HuH-7 (cell line): ENCODE results near the gene PARPBP.
"Not testable (repeated sequence)": the region's sequence is repeated elsewhere in the genome, so short reads cannot be mapped to it uniquely, and the experiment has no call there.

Experiments used
- DNase-seq: peaks from one replicate; pipeline ENCODE4 v3.0.0; 2011; ENCODE audit warnings: low spot score

The PARPBP gene, protein sequence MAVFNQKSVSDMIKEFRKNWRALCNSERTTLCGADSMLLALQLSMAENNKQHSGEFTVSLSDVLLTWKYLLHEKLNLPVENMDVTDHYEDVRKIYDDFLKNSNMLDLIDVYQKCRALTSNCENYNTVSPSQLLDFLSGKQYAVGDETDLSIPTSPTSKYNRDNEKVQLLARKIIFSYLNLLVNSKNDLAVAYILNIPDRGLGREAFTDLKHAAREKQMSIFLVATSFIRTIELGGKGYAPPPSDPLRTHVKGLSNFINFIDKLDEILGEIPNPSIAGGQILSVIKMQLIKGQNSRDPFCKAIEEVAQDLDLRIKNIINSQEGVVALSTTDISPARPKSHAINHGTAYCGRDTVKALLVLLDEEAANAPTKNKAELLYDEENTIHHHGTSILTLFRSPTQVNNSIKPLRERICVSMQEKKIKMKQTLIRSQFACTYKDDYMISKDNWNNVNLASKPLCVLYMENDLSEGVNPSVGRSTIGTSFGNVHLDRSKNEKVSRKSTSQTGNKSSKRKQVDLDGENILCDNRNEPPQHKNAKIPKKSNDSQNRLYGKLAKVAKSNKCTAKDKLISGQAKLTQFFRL

DNA sequence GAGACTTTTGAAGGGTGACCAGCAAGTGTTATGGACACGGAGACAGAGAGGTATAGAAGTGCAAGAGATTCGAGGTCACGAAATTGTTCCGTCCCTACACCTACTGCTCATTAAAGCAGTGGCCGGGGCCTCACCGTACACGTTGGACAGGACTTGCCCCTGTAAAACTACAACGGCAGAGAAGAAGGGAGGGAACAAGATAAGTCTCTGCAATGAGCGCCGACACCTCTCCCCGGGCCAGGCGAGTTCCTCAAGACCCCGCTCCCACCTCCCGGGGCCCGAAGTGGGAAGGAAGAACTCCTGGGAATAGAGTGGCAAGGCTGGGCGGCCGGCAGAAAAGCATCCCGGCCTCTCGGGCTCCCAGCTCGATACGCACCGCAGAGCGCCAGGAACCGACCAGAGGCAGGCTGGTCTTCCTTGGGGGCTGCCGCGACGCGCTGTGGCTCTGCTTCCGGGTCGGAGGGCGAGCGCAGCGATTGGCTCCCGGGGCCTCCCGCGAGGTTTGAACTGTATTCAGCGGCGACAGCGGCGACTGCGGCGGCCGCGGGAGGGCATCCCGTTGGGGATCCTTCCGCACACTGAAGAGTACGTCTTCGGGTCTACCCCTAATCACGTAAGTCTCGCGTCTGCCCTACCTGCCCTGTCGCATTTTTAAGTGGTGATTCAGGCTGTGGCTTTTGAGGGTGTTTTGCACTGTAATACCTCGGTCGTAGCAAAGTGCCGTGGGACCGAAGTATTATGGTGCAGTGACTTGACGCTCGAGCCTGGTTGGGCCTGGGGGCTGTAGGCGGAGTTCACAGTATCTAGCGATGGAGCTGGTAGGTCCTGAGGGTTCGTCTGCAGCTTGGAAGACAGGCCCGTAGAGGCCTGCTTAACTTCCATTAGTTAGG, at the start of gene PARPBP, which contains the start of gene NUP37:
PARPBP (plus strand) TSS at position 510 of the 890 bp plus-strand sequence. CDS start 3,706 bp downstream, outside the sequence.
NUP37 (minus strand) TSS at position 441 of the 890 bp plus-strand sequence. CDS start 1,596 bp downstream, outside the sequence.
- peak; percentile 79 for DNase-seq

- not testable (repeated sequence) for DNase-seq
Measured at GRCh38 chr12:102072092-102072491, 47.9 kb upstream of the PARPBP start.

- no peak for DNase-seq
Measured at GRCh38 chr12:102080842-102081241, 39.1 kb upstream of the PARPBP start.

DNA sequence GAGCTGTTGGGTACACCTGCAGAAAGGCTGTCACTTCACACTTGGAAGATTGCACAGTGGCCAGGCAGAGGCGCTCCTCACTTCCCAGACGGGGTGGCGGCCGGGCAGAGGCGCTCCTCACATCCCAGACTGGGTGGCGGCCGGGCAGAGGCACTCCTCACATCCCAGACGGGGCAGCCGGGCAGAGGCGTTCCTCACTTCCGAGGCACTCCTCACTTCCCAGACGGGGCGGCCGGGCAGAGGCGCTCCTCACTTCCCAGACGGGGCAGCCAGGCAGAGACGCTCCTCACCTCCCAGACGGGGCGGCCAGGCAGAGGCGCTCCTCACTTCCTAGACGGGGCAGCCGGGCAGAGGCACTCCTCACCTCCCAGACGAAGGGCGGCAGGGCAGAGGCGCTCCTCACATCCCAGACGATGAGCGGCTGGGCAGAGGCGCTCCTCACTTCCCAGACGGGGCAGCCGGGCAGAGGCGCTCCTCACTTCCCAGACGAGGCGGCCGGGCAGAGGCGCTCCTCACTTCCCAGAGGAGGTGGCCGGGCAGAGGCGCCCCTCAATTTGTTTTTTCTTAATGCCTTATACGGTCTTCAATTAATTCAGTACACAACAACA, 30.7 kb upstream of the PARPBP start:
- DNase-seq: not testable (repeated sequence)

DNA sequence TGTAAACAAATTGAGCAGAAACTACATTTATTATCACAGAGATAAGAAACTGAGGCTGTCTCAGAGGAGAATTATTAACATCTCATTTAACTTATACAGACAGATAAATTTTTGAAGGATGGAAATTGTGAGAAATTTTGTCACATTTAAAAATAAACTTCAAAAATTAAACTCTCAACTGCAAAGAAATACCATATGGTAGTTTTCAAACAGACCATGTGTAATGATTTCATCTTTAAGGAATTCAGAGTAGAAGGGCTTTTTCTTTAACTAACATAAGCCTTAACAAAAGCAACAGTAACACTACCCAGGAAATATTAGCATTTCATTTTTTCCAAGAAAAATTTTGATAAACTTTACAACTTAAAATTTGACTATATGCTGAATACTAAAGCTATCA, 26.7 kb upstream of the PARPBP start:
- no peak for DNase-seq

DNA sequence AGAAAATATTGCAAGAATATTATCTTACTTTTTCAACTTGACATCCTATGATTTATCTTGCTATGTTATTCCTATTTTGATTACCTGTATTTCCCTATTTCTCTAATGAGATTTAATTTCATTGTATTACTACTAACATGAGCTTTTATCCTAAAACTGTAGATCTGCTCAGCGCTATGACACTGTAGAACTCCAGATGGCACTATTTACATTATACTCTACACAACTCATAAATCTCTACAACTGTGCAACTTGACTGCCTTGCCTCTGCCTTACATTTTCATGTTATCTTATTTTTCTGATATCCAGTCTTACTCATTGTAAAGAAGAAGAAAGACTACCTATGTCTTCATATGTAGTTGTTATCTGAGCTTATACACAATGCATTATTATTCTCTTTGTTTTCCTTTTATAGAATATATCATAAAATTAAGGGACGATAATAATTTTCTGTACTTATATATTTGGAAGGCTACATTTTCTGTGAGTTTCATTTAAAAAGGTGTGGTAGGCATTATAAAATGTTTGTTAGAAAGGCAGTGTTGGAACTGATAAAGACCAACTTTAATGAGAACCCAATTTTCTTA, 24.2 kb upstream of the PARPBP start:
- DNase-seq: peak; percentile 16

- no peak for DNase-seq
Measured at GRCh38 chr12:102096855-102097254, 23.1 kb upstream of the PARPBP start.

DNA sequence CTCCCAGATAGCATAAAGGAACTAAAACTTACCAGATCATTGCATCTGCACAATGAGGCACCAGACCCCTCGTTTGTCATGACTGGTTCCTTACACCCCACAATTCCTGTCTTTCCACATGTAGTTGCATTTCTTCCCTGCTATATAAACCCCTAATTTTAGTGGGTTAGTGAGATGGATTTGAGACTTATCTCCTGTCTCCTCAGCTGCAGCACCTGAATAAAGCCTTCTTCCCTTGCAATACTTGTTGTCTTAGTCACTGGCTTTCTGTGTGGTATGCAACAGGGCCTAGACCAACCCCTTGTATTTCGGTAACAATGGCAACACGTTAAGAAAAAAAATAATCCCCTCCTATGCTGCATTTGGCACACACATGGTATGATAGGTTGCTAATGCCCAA, 13.1 kb upstream of the PARPBP start:
- DNase-seq: no peak

- no peak for DNase-seq
Measured at GRCh38 chr12:102107970-102108369, 12.0 kb upstream of the PARPBP start.

DNA sequence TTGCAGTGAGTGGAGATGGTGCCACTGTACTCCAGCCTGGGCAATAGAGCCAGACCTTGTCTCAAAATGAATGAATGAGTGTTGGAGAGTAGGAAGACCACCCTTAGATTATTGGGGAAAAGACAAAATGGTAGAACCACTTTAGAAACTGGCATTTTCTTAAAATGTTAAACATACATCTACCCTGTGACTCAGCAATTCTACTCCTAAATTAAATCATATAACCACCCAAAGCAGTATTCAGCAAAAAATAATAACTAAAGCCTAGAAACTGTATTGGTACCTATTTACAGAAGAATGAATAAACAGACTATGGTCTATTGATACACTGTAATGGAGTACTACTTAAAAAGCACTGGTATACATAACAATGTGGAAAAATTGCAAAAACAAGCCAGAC, 9.2 kb upstream of the PARPBP start:
- DNase-seq: no peak

DNA sequence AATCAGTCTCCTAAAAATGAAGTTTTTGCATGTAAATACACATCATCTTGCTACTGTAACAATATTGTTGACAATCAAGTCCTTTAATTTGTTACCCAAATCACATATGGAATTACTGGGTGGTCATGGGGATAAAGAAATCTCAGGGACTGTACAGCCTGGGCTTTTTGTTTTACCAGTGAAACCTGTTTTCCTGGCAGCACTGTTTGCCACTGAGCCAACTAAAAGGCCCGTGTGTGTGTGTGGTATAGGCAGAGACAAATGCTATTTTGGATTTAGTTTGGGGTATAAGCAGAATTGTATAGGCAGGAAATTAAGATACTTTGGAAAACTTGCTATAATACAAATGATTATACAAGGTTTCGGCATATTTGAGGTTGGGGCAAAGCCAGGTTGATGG, 5.8 kb upstream of the PARPBP start:
- DNase-seq: no peak

DNA sequence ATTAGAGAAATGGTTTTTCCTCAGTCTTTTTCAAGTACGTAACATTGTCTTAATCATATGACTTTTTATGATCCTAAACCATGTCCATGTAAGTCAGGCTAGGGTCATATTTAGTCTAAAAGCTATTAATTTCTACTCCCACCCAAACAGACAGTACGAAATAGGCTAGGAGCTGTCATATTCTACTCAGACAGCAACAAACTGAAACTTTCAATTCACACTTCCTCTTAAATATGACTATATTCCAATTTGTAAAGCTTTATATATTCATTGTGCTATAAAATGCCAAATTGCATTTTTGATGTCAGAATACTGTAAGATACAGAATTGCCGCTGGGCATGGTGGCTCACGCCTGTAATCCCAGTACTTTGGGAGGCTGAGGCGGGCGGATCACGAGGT, 3.6 kb upstream of the PARPBP start:
- no peak for DNase-seq

DNA sequence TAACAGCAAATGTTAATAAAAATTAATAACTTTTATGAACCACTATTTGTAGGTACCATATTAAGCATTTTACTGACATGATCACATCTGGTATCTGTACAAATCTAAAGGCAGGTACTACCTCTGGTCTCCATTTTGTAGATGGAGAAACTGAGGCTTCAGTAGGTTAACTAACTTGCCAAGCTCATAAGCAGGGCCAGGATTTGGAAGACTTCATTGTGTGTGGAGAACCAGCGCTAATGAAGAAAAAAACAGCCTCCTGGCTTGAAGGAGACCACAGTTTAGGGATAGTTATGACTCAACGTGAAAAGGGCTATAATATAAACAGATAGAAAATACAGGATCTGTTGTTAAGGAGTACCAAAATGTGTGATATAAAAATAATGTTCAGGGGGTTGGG, 1.1 kb upstream of the PARPBP start:
- no peak for DNase-seq

DNA sequence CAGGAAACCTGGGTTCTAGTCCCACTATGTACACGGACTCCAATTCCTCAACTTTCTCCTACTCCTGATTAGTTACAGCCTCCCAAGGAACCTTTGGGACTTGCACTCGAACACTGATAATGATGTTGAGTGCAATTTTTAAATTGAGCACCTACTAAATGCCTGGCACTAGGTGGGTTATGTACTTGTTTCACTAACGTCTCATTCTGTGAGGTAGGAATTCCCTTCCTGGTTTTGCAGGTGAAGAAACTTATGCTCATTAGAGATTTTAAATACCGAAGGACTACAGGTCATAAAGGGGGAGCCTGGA, 536 bp downstream of the PARPBP start:
- DNase-seq: peak; percentile 10

DNA sequence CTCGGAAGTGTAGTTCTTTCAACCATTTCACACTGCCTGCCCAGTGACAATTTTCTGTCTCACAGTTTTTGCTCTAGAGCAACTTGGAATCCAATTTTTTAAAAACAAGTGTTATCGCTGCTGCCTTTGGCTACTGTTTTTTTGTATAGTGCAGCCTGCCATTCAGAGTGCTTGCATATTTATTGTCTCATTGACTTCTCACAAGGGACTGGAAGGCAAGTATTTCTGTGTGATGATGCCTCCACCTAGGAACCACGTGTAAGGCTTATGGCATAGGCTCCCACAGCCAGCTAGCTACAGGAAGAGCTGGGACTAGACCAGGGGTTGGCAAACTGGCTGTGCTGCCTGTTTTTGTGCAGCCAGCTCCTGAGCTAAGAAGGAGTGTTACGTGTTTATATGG, 903 bp downstream of the PARPBP start:
- no peak for DNase-seq

- not testable (repeated sequence) for DNase-seq
Measured at GRCh38 chr12:102121328-102121727, 1.3 kb downstream of the PARPBP start.

DNA sequence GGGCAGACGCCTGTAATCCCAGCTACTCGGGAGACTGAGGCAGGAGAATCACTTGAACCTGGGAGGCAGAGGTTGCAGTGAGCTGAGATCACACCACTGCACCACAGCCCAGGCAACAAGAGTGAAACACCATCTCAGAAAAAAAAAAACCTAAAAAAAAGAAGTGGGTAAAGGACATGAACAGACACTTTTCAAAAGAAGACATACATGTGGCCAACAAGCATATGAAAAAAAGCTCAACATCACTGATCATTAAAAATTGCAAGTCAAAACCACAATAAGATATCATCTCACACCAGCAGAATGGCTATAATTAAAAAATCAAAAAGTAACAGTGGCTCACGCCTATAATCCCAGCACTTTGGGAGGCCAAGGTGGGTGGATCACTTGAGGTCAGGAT, 10.7 kb downstream of the PARPBP start:
- not testable (repeated sequence) for DNase-seq

DNA sequence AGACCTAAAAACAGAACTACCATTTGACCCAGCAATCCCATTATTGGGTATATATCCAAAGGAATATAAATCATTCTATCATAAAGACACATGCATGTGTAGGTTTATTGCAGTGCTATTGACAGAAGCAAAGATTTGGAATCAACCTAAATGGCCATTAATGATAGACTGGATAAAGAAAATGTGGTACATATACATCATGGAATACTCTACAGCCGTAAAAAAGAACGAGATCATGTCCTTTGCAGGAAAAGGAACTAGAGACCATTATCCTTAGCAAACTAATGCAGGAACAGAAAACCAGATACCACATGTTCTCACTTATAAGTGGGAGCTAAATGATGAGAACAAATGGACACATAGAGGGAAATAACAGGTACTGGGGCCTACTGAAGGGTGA, 11.5 kb downstream of the PARPBP start:
- DNase-seq: not testable (repeated sequence)

- not testable (repeated sequence) for DNase-seq
Measured at GRCh38 chr12:102137619-102138018, 17.6 kb downstream of the PARPBP start.

GRCh38 chr12:102142866-102143373, 22.9 kb downstream of the PARPBP start:
- not testable (repeated sequence) for DNase-seq

- DNase-seq: no peak
Measured at GRCh38 chr12:102144221-102144620, 24.2 kb downstream of the PARPBP start.
